ENCODE data around the gene SMC1B. TPM values are rescaled to one million over a fixed set of nuclear protein-coding genes. Genes with fewer than 3 reads are reported as not detected.

Gene SMC1B
- total and polyA plus RNA-seq, 5 donors from 2014 or later: not detected

- peaks cover 0 to 6% (median 1%) of the 10 kb centered on the region in 4 donors for H3K4me1 Mint-ChIP-seq
- DNase-seq (no peak), ATAC-seq (ENCODE audit: low read depth in 2 of 2) (no peak)
- H3K4me3 Mint-ChIP-seq: no peak overlapping the region
- Histone ChIP-seq H3K4me1 (ENCODE audit: control insufficient read depth, insufficient read depth, low read length, poor library complexity, severe bottlenecking) (no peaks in the 10 kb centered on the region), H3K4me3 (ENCODE audit: low read depth, low read length) (no peak overlapping the region), H3K36me3 (ENCODE audit: control insufficient read depth, insufficient read depth, low read length) (no peaks in the 10 kb centered on the region), H3K9me3 (ENCODE audit: control insufficient read depth in 2 of 2, low read length in 2 of 2) (peaks cover 0 to 2% of the 10 kb centered on the region in 2 experiments), H3K27me3 (ENCODE audit: control insufficient read depth, insufficient read depth, low read length) (no peaks in the 10 kb centered on the region), H3K27ac (ENCODE audit: insufficient read depth, low read length, poor library complexity, severe bottlenecking) (no peak overlapping the region)
- H3K27ac Mint-ChIP-seq: no peak overlapping the region
- no peaks in the 10 kb centered on the region for H3K27me3 Mint-ChIP-seq
- no peaks in the 10 kb centered on the region for H3K36me3 Mint-ChIP-seq
- peaks cover 0 to 4% (median 0%) of the 10 kb centered on the region in 7 donors for H3K9me3 Mint-ChIP-seq
Observed at GRCh38 chr22:45429981-45430775, 16.8 kb upstream of the SMC1B start.

GRCh38 chr22:45429424-45429823 is 16.0 kb upstream of the SMC1B start:
- H3K4me3 Mint-ChIP-seq: no peak overlapping the region
- no peaks in the 10 kb centered on the region for H3K27me3 Mint-ChIP-seq
- peaks cover 0 to 4% (median 0%) of the 10 kb centered on the region in 4 donors for H3K4me1 Mint-ChIP-seq
- peaks cover 0 to 4% (median 0%) of the 10 kb centered on the region in 7 donors for H3K9me3 Mint-ChIP-seq
- ATAC-seq (ENCODE audit: low read depth in 2 of 2) (no peak), DNase-seq (no peak)
- H3K4me1 ChIP-seq (ENCODE audit: control insufficient read depth, insufficient read depth, low read length, poor library complexity, severe bottlenecking): no peaks in the 10 kb centered on the region
- H3K27me3 ChIP-seq (ENCODE audit: control insufficient read depth, insufficient read depth, low read length): no peaks in the 10 kb centered on the region
- H3K27ac Mint-ChIP-seq: no peak overlapping the region
- peaks cover 0 to 2% of the 10 kb centered on the region in 2 experiments for H3K9me3 ChIP-seq (ENCODE audit: control insufficient read depth in 2 of 2, low read length in 2 of 2)
- H3K4me3 ChIP-seq (ENCODE audit: low read depth, low read length): no peak overlapping the region
- H3K27ac ChIP-seq (ENCODE audit: insufficient read depth, low read length, poor library complexity, severe bottlenecking): no peak overlapping the region
- no peaks in the 10 kb centered on the region for H3K36me3 ChIP-seq (ENCODE audit: control insufficient read depth, insufficient read depth, low read length)
- no peaks in the 10 kb centered on the region for H3K36me3 Mint-ChIP-seq

- Mint-ChIP-seq H3K27ac (peak overlapping the region in 2 of 3 donors; percentile 60 to 80), H3K4me1 (peaks cover 0 to 4% (median 0%) of the 10 kb centered on the region in 4 donors), H3K9me3 (peaks cover 0 to 4% (median 0%) of the 10 kb centered on the region in 7 donors), H3K27me3 (no peaks in the 10 kb centered on the region), H3K4me3 (no peak overlapping the region), H3K36me3 (no peaks in the 10 kb centered on the region)
- Histone ChIP-seq H3K36me3 (ENCODE audit: control insufficient read depth, insufficient read depth, low read length) (no peaks in the 10 kb centered on the region), H3K9me3 (ENCODE audit: control insufficient read depth in 2 of 2, low read length in 2 of 2) (peaks cover 0 to 2% of the 10 kb centered on the region in 2 experiments), H3K4me3 (ENCODE audit: low read depth, low read length) (no peak overlapping the region), H3K27ac (ENCODE audit: insufficient read depth, low read length, poor library complexity, severe bottlenecking) (no peak overlapping the region), H3K27me3 (ENCODE audit: control insufficient read depth, insufficient read depth, low read length) (no peaks in the 10 kb centered on the region), H3K4me1 (ENCODE audit: control insufficient read depth, insufficient read depth, low read length, poor library complexity, severe bottlenecking) (no peaks in the 10 kb centered on the region)
- ATAC-seq (ENCODE audit: low read depth in 2 of 2) (no peak), DNase-seq (no peak)
Observed at GRCh38 chr22:45428391-45429385, 15.3 kb upstream of the SMC1B start.

GRCh38 chr22:45427114-45427513 is 13.7 kb upstream of the SMC1B start:
- Histone ChIP-seq H3K27ac (ENCODE audit: insufficient read depth, low read length, poor library complexity, severe bottlenecking) (no peak overlapping the region), H3K4me1 (ENCODE audit: control insufficient read depth, insufficient read depth, low read length, poor library complexity, severe bottlenecking) (no peaks in the 10 kb centered on the region), H3K9me3 (ENCODE audit: control insufficient read depth in 2 of 2, low read length in 2 of 2) (peaks cover 0 to 2% of the 10 kb centered on the region in 2 experiments), H3K36me3 (ENCODE audit: control insufficient read depth, insufficient read depth, low read length) (no peaks in the 10 kb centered on the region), H3K27me3 (ENCODE audit: control insufficient read depth, insufficient read depth, low read length) (no peaks in the 10 kb centered on the region), H3K4me3 (ENCODE audit: low read depth, low read length) (no peak overlapping the region)
- H3K27ac Mint-ChIP-seq: no peak overlapping the region
- DNase-seq: no peak
- peaks cover 0 to 4% (median 0%) of the 10 kb centered on the region in 7 donors for H3K9me3 Mint-ChIP-seq
- ATAC-seq (ENCODE audit: low read depth in 2 of 2): no peak
- peaks cover 0 to 4% (median 0%) of the 10 kb centered on the region in 4 donors for H3K4me1 Mint-ChIP-seq
- H3K4me3 Mint-ChIP-seq: no peak overlapping the region
- H3K36me3 Mint-ChIP-seq: no peaks in the 10 kb centered on the region
- H3K27me3 Mint-ChIP-seq: no peaks in the 10 kb centered on the region

GRCh38 chr22:45426387-45426786 is 13.0 kb upstream of the SMC1B start:
- Histone ChIP-seq H3K4me3 (ENCODE audit: low read depth, low read length) (no peak overlapping the region), H3K27me3 (ENCODE audit: control insufficient read depth, insufficient read depth, low read length) (no peaks in the 10 kb centered on the region), H3K27ac (ENCODE audit: insufficient read depth, low read length, poor library complexity, severe bottlenecking) (no peak overlapping the region), H3K9me3 (ENCODE audit: control insufficient read depth in 2 of 2, low read length in 2 of 2) (peaks cover 0 to 2% of the 10 kb centered on the region in 2 experiments), H3K4me1 (ENCODE audit: control insufficient read depth, insufficient read depth, low read length, poor library complexity, severe bottlenecking) (no peaks in the 10 kb centered on the region), H3K36me3 (ENCODE audit: control insufficient read depth, insufficient read depth, low read length) (no peaks in the 10 kb centered on the region)
- Mint-ChIP-seq H3K9me3 (peaks cover 0 to 4% (median 0%) of the 10 kb centered on the region in 7 donors), H3K4me1 (peaks cover 0 to 4% (median 0%) of the 10 kb centered on the region in 4 donors), H3K27me3 (no peaks in the 10 kb centered on the region), H3K36me3 (no peaks in the 10 kb centered on the region), H3K4me3 (no peak overlapping the region), H3K27ac (no peak overlapping the region)
- ATAC-seq (ENCODE audit: low read depth in 2 of 2) (no peak), DNase-seq (no peak)

DNA sequence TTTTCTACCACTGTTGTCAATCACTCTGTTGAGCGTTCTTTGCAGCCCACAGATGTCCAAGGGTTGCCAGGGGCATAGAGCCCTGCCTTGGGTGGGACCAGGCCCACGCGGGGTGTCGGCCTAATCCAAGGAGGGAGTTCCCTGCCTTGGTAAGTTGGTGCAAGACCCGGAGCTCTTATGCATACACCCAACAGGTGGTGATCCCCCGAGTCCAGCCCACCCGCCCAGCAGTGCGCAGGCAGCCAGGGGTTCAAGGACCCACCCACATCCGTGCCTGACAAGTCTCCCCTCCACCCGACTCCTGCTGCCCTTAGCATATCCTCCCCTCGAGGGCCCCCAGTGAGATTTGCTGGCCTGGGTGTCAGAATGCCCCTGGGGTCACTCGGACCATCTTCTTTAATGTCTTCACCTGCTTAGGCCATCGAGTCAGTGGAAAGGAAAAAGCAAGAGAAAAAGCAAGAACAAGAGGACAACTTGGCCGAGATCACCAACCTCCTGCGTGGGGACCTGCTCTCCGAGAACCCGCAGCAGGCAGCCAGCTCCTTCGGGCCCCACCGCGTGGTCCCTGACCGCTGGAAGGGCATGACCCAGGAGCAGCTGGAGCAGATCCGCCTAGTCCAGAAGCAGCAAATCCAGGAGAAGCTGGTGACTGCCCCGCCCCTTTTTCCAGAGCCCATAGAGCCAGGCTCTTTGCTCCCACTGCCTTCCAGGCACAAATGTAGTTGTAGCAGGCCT is 12.3 kb upstream of the SMC1B start:
- no peak overlapping the region for H3K27ac Mint-ChIP-seq
- DNase-seq: no peak

DNA sequence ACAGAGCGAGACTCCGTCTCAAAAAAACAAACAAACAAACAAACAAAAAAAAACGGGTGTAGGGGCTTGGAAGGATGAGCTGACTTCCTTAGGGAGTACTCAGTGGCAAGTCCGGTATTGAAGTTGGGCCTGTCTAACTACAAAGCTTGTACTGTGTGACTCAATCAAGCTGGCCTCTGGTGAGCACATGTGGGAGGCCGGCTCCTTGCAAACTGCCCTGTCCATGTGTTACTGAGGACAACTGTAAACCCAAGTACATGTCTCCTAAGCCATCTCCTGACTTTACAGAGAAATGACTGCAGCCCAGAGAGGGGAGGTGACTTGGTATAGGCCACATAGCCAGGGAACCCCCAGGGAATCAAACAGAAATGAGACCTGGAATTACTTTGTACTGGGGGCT is 11.7 kb upstream of the SMC1B start:
- DNase-seq: no peak
- H3K36me3 ChIP-seq (ENCODE audit: control insufficient read depth, insufficient read depth, low read length): no peaks in the 10 kb centered on the region
- no peak overlapping the region for H3K4me3 Mint-ChIP-seq
- H3K4me1 ChIP-seq (ENCODE audit: control insufficient read depth, insufficient read depth, low read length, poor library complexity, severe bottlenecking): no peaks in the 10 kb centered on the region
- no peaks in the 10 kb centered on the region for H3K36me3 Mint-ChIP-seq
- peaks cover 0 to 2% of the 10 kb centered on the region in 2 experiments for H3K9me3 ChIP-seq (ENCODE audit: control insufficient read depth in 2 of 2, low read length in 2 of 2)
- no peak overlapping the region for H3K27ac ChIP-seq (ENCODE audit: insufficient read depth, low read length, poor library complexity, severe bottlenecking)
- H3K4me1 Mint-ChIP-seq: peaks cover 0 to 4% (median 0%) of the 10 kb centered on the region in 4 donors
- H3K9me3 Mint-ChIP-seq: peaks cover 0 to 4% (median 0%) of the 10 kb centered on the region in 7 donors
- ATAC-seq (ENCODE audit: low read depth in 2 of 2): no peak
- no peaks in the 10 kb centered on the region for H3K27me3 Mint-ChIP-seq
- no peak overlapping the region for H3K4me3 ChIP-seq (ENCODE audit: low read depth, low read length)
- no peak overlapping the region for H3K27ac Mint-ChIP-seq
- H3K27me3 ChIP-seq (ENCODE audit: control insufficient read depth, insufficient read depth, low read length): no peaks in the 10 kb centered on the region

More for the DNA sequence above, 12.3 kb upstream of the SMC1B start:
- no peak for ATAC-seq (ENCODE audit: low read depth in 2 of 2)
- peaks cover 0 to 4% (median 0%) of the 10 kb centered on the region in 4 donors for H3K4me1 Mint-ChIP-seq
- H3K36me3 ChIP-seq (ENCODE audit: control insufficient read depth, insufficient read depth, low read length): no peaks in the 10 kb centered on the region
- H3K4me3 Mint-ChIP-seq: no peak overlapping the region
- H3K27me3 Mint-ChIP-seq: no peaks in the 10 kb centered on the region
- no peaks in the 10 kb centered on the region for H3K4me1 ChIP-seq (ENCODE audit: control insufficient read depth, insufficient read depth, low read length, poor library complexity, severe bottlenecking)
- peaks cover 0 to 2% of the 10 kb centered on the region in 2 experiments for H3K9me3 ChIP-seq (ENCODE audit: control insufficient read depth in 2 of 2, low read length in 2 of 2)
- peaks cover 0 to 4% (median 0%) of the 10 kb centered on the region in 7 donors for H3K9me3 Mint-ChIP-seq
- no peaks in the 10 kb centered on the region for H3K36me3 Mint-ChIP-seq
- H3K4me3 ChIP-seq (ENCODE audit: low read depth, low read length): no peak overlapping the region
- no peak overlapping the region for H3K27ac ChIP-seq (ENCODE audit: insufficient read depth, low read length, poor library complexity, severe bottlenecking)
- H3K27me3 ChIP-seq (ENCODE audit: control insufficient read depth, insufficient read depth, low read length): no peaks in the 10 kb centered on the region
